Inferior parietal cortex (tissue), 1 donor: Measurements from ENCODE around the gene ATP2A3.
"Not testable (repeated sequence)": the region's sequence is repeated elsewhere in the genome, so short reads cannot be mapped to it uniquely, and the experiment has no call there.

ENCODE experiments used
- DNase-seq: peaks from one replicate; pipeline ENCODE4 v3.0.0-alpha.2; 2016; ENCODE audit errors: extremely low spot score

The ATP2A3 gene

DNA sequence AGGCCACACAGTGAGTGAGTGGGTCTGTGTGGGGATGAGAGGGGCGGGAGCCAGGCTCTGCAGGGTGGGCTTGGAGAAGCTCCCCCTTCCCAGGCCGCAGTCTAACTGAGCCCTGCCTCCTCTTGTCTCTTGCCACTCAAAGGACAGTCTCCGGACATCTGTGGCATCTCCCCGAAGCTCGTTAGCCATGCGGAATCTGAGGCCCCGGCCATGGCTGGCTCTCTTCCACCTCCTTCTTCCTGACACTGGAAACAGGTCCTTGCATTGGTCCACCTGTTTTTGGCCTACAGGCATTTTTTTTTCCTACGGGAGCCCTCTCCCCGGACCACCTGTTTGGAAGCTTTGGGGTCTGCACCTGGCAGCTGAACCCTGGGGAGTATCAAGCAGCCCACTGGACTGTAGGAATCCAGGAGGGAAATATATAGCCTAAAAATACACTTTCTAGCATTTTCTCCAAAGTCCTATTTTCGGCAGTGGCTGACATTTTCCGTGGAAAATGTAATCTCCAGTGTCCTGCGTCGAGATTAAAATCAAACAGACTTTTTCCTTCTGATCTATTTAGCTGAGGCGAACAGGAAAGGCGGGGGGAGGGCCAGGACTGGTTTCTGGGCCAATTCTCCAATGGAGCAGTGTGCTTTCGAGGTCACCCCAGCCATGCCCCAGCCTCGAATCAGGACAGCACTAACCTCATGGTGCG, 9.1 kb downstream of the ATP2A3 start:
- no peak for DNase-seq

- DNase-seq = no peak
These were observed 10.2 kb downstream of the ATP2A3 start for GRCh38 chr17:3954086-3954485.

GRCh38 chr17:3953542-3953941, 10.7 kb downstream of the ATP2A3 start:
- no peak for DNase-seq

DNA sequence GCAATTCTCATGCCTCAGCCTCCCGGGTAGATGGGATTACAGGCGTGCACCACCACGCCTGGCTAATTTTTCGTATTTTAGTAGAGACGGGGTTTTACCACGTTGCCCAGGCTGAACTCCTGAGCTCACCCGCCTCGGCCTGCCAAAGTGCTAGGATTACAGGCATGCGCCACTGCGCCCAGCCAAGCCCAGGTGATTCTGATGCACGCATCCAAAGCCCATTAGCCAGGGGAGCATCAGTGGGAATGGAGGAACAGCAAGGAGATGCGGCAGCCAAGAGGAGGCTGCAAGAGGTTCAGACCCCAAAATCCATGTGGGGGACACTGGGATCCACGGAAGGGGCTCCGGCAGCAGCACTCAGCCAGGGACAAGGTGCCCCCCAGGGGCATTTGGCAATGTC, 12.1 kb downstream of the ATP2A3 start:
- no peak for DNase-seq

- no peak for DNase-seq
These were observed 12.8 kb downstream of the ATP2A3 start for GRCh38 chr17:3951420-3951819.

DNA sequence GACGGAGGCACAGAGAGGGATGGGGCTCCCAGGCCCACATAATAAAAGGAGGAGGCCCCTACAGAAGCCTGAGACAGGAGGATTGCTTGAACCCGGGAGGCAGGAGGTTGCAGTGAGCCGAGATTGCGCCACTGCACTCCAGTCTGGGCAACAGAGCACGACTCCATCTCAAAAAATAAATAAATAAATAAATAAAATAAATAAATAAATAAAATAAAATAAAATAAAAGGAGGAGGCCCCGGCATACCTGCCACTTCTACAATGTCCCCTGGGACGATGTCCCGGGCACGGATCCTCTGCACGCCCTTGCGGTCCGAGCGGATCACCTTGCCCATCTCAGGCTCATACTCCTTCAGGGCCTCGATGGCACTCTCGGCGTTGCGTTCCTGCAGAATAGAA, 13.2 kb downstream of the ATP2A3 start:
- DNase-seq = no peak

DNA sequence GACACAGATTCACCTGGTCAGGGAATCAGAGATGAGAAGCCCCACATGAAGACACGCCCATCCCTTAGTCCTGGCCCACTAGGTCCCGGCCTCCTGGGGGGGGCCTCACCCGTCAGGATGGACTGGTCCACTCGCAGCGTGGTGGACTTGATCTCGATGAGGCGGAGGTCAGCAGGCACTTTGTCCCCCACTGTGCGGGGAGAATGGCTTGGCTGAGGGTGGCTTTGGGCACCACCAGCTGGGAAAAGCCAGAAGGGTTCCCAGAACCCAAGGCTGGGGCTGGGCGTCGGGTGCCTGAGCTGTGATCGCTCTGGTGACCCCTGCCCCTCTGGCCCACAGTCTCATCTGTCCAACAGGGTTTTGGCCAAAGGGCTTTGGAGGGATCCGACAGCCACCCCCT, 13.7 kb downstream of the ATP2A3 start:
- no peak for DNase-seq

DNA sequence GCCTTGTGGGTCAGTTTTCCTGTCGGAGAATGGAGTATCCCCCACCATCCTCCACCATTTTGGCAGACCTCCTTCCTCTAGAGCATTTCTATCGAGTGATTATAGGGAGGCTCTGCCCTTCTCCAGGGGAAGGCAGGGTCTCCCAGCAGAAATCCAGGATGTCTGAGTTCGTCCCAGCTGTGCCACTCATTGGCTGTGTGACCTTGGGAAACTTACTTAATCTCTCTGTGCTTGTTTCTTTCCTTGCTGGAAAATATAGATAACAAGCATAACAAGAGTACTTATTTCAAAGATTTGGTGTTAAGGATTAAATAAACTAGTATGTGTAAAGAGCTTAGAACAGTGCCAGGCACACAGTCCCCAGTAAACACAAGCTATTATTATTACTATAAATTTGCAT, 14.8 kb downstream of the ATP2A3 start:
- DNase-seq = no peak

DNA sequence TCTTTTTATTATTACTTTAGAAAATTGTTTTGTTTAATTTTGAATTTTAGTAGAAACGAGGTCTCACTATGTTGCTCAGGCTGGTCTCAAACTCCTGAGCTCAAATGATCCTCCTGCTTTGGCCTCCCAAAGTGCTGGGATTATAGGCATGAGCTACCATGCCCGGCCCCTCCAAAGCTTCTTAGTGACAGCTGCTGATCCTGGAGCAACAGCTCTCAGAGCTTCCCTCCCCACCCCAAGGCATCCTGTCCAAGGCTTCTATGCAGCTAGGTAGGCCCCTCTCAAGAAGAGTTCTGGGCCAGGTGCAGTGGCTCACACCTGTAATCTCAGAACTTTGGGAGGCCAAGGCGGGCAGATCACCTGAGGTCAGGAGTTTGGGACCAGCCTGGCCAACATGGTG, 15.7 kb downstream of the ATP2A3 start:
- DNase-seq = not testable (repeated sequence)

GRCh38 chr17:3947318-3947810, 16.9 kb downstream of the ATP2A3 start:
- no peak for DNase-seq

- DNase-seq = no peak
These were observed 17.5 kb downstream of the ATP2A3 start for GRCh38 chr17:3946711-3947235.

DNA sequence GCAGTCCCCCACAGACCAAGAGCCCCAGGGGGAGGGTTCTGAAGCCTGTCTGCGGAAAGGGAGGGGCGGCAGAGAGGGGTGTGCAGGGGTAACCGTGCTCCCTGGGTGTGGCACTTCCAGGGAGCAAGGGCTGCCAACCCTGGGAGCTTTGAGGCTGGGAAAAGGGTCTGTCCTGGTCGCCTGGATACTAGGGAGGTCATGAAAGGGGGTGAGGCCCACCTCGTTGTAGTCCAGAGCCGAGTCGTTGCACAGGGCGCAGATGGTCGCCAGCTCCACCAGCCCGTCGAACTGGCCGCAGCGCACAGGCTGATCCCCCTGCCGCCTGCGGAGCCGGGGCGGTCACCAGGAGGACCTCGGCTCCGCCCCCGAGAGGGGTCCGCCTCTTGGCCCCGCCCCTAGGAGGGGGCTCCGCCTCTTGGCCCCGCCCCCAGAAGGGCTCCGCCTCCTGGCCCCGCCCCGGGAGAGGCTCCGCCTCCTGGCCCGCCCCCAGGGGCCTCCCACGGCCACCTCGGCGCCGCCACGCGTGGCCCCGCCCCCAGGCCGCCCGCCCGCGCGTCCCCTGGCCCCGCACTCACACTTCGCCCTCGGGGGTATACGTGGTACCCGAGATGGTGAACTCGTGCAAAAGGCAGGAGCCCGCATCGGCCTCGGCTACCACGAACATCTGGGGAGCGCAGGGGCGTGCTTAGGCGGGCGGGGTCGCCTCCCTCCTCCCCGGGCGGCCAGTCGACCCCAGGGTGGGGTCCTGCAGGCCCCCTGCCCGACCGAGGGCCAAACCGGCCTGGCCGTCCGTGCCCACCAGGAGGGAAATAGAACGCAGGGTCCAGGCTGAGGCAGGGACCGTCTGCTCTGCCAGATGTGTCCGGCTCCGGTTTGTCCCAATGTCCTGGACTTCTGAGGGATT, 19.5 kb downstream of the ATP2A3 start:
- DNase-seq = no peak

GRCh38 chr17:3943240-3943891, 20.9 kb downstream of the ATP2A3 start:
- no peak for DNase-seq

DNA sequence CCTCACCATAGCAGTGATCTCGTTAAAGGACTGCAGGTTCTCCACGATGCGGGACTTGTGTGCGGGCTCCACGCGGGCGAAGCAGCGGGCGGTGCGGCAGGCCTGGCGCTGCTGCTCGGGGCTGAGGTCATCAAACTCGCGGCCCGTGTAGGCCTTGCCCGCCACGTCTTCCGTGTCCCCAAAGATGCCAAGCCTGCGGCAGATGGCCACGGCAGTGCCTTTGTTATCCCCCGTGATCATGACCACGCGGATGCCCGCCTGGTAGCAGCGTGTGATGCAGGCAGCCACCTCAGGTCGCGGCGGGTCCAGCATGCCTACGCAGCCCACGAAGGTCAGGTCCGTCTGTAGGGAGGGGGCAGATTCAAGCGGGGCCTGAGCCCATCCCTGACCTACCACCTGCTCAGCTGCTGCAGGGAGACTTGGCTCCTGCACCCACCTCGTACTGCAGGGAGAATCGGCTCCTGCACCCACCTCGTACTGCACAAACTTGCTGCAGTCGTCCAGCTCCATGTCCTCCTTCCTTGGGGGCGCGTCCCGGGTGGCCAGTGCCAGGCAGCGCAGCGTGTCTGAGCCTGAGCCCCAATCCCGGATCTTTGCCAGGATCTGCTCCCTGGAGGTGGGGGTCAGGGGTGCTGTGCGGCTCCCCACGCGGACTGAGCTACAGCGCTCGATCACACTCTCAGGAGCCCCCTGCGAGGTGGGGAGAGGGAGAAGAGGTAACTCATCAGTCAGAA, 23.1 kb downstream of the ATP2A3 start:
- DNase-seq = no peak

GRCh38 chr17:3937359-3937758, 26.9 kb downstream of the ATP2A3 start:
- no peak for DNase-seq

DNA sequence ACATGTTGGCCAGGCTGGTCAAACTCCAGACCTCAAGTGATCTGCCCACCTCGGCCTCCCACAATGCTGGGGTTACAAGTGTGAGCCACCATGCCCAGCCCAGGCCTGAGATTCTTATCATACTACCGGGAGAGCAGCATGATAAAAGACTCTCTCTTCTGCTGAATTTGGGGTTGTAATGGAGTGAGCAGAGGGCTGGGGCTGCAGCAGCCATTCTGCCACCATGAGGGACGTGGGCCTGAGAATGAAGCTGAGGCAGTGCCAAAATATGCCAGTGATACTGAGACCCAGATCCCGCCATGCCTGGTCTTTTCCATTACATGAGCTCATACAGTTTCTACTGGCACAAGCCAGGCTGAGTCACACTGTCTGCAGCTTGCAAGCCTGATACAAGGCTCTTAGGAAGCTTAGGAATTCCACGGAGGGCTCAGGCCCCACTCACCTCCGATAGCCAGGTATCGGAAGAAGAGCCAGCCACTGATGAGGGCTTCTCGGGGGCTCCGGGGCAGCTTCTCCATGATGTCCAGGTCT, 28.3 kb downstream of the ATP2A3 start:
- no peak for DNase-seq

GRCh38 chr17:3935140-3935542, 29.1 kb downstream of the ATP2A3 start:
- peak; percentile 8 for DNase-seq

- DNase-seq = no peak
These were observed 34.5 kb downstream of the ATP2A3 start for GRCh38 chr17:3929764-3930163.

GRCh38 chr17:3929181-3929580, 35.1 kb downstream of the ATP2A3 start:
- DNase-seq = no peak

DNA sequence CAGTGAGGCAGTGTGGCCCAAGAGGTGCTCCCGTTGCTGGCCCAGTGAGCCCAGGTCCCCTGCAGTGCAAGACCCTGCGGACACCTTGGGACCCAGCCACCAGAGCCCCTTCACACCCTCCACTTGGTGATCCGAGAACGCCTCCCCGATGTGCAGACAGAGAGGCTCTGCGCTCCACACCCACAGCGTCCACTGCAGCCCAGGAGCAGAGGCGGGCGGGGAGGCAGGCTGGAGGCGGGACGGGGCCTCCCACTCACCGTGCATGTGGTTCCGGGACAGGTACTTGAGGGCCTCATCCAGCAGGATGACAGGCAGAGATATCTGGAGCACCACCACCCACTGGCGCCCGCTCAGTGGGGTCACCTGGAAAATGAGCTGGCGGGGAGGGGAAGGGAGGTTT, 35.8 kb downstream of the ATP2A3 start:
- DNase-seq = no peak

DNA sequence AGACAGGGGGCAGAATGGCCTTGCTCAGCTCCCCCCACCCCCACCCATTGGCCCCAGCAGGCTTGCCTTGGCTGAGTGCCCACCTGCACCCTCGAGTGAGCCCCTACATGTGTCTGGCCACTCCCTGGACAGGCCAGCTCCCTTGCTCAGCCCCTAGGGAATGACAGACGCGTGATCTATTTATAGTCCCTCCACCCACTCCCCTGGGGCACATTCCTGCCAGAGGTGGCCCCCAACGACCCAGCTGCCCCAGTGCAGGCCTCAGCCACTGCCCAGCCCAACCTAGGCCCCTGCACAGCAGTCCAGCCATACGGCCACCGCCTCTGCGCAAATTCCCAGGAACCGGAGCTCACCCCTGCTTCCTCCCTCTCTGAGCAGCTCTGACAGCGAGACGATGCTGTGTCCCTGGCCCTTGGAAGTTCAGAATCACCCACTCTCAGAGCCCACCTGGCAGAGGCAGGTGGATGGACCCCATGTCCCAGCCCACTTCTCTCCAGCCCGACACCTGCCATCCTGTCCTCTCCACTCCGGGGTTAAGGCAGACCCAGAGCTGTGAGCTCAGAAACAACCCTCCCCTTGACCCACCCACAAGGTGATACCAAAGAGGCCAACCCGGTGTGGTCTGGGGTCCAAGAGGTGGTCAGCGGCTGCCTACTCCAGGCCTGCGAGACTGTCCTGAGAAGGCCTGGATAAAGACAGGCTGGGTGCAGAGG, 36.5 kb downstream of the ATP2A3 start:
- DNase-seq = no peak
